Kasumi-1 (cell line): Measurements from ENCODE around the gene NPTN.
"Not testable (repeated sequence)": the region's sequence is repeated elsewhere in the genome, so short reads cannot be mapped to it uniquely, and the experiment has no call there.

Experiments
- DNase-seq, 2 experiments: peaks; one replicate each; lab custom pipeline; 2025; lab: John Stamatoyannopoulos, UW

NPTN gene

GRCh38 chr15:73601451-73602445, 31.4 kb downstream of the NPTN start:
- peak in 1 of 2 experiments; percentile 10 for DNase-seq

- no peak for DNase-seq
Observed at GRCh38 chr15:73600413-73601335, 32.5 kb downstream of the NPTN start.

- DNase-seq: no peak
Observed at GRCh38 chr15:73599934-73600333, 33.3 kb downstream of the NPTN start.

- no peak for DNase-seq
Observed at GRCh38 chr15:73598530-73599160, 34.5 kb downstream of the NPTN start.

- DNase-seq: no peak
Observed at GRCh38 chr15:73597036-73597638, 36.1 kb downstream of the NPTN start.

GRCh38 chr15:73596174-73596573, 37.0 kb downstream of the NPTN start:
- DNase-seq: no peak

- no peak for DNase-seq
Observed at GRCh38 chr15:73594109-73594508, 39.1 kb downstream of the NPTN start.

- DNase-seq: peak; percentile 9 to 20
Observed at GRCh38 chr15:73593304-73594074, 39.7 kb downstream of the NPTN start.

- DNase-seq: no peak
Observed at GRCh38 chr15:73590263-73590662, 42.9 kb downstream of the NPTN start.

GRCh38 chr15:73589766-73590165, 43.4 kb downstream of the NPTN start:
- no peak for DNase-seq

- no peak for DNase-seq
Observed at GRCh38 chr15:73585871-73586654, 47.1 kb downstream of the NPTN start.

GRCh38 chr15:73584699-73585420, 48.3 kb downstream of the NPTN start:
- DNase-seq: no peak

GRCh38 chr15:73583544-73583943, 49.6 kb downstream of the NPTN start:
- DNase-seq: no peak

- DNase-seq: no peak
Observed at GRCh38 chr15:73582851-73583379, 50.3 kb downstream of the NPTN start.

GRCh38 chr15:73578026-73578425, 55.2 kb downstream of the NPTN start:
- DNase-seq: no peak

- DNase-seq: not testable (repeated sequence)
Observed at GRCh38 chr15:73577593-73577992, 55.6 kb downstream of the NPTN start.

GRCh38 chr15:73575636-73576247, 57.4 kb downstream of the NPTN start:
- no peak for DNase-seq

GRCh38 chr15:73573572-73573971, 59.6 kb downstream of the NPTN start:
- no peak for DNase-seq

- no peak for DNase-seq
Observed at GRCh38 chr15:73573037-73573436, 60.2 kb downstream of the NPTN start.
